T-helper 2 cell treated with Interferon-gamma antibody and Interleukin-4, amounts not matched to agents 5 μg/mL and 100 μg/mL, for 36 hours (primary cell): ENCODE measurements around the gene EDA.

ENCODE experiments used
- DNase-seq: peaks from one replicate; pipeline ENCODE4 v3.0.0; 2021; ENCODE audit warnings: low spot score
- H3K27ac Mint-ChIP-seq: one replicate; pipeline ENCODE4 v1.8.0; 2021; ENCODE audit warnings: mild to moderate bottlenecking, mixed read lengths
- H3K27me3 Mint-ChIP-seq: one replicate; pipeline ENCODE4 v1.8.0; 2021; ENCODE audit warnings: low read depth, mixed read lengths
- H3K36me3 Mint-ChIP-seq: one replicate; pipeline ENCODE4 v1.8.0; 2021; ENCODE audit warnings: low read depth, mixed read lengths
- H3K4me1 Mint-ChIP-seq: one replicate; pipeline ENCODE4 v1.8.0; 2021; ENCODE audit warnings: low read depth, mixed read lengths
- H3K4me3 Mint-ChIP-seq: one replicate; pipeline ENCODE4 v1.8.0; 2022; ENCODE audit warnings: mild to moderate bottlenecking, moderate library complexity, mixed read lengths
- H3K9me3 Mint-ChIP-seq: one replicate; pipeline ENCODE4 v1.8.0; 2021; ENCODE audit warnings: mixed read lengths

Gene EDA

GRCh38 chrX:70052895-70053615 lies 437.1 kb downstream of the EDA start:
- Mint-ChIP-seq H3K9me3 (no peaks in the 10 kb centered on the region), H3K4me1 (no peaks in the 10 kb centered on the region), H3K27ac (no peak overlapping the region), H3K36me3 (no peaks in the 10 kb centered on the region), H3K27me3 (peaks cover 3% of the 10 kb centered on the region), H3K4me3 (no peak overlapping the region)
- DNase-seq = no peak

GRCh38 chrX:70054391-70054790 lies 438.5 kb downstream of the EDA start:
- no peak overlapping the region for H3K27ac Mint-ChIP-seq
- H3K36me3 Mint-ChIP-seq = no peaks in the 10 kb centered on the region
- H3K9me3 Mint-ChIP-seq = no peaks in the 10 kb centered on the region
- no peaks in the 10 kb centered on the region for H3K27me3 Mint-ChIP-seq
- no peaks in the 10 kb centered on the region for H3K4me1 Mint-ChIP-seq
- DNase-seq = no peak
- H3K4me3 Mint-ChIP-seq = no peak overlapping the region

GRCh38 chrX:70062076-70062475 lies 446.2 kb downstream of the EDA start, which contains the start of gene OTUD6A:
TSS of gene OTUD6A (plus strand) at chrX:70062457. CDS start at chrX:70062525, 68 bp downstream.
- no peak within 1 kb of the TSS for H3K4me3 Mint-ChIP-seq
- H3K9me3 Mint-ChIP-seq = no peaks in the 10 kb centered on the region
- H3K4me1 Mint-ChIP-seq = no peaks in the 10 kb centered on the region
- H3K27ac Mint-ChIP-seq = no peak within 1 kb of the TSS
- DNase-seq = no peak
- no peaks in the 10 kb centered on the region for H3K27me3 Mint-ChIP-seq
- no peaks in the 10 kb centered on the region for H3K36me3 Mint-ChIP-seq

GRCh38 chrX:70062961-70063550 lies 447.1 kb downstream of the EDA start:
- Mint-ChIP-seq H3K36me3 (no peaks in the 10 kb centered on the region), H3K4me1 (no peaks in the 10 kb centered on the region), H3K27ac (no peak overlapping the region), H3K27me3 (no peaks in the 10 kb centered on the region), H3K9me3 (no peaks in the 10 kb centered on the region), H3K4me3 (no peak overlapping the region)
- DNase-seq = no peak

- Mint-ChIP-seq H3K4me3 (no peak overlapping the region), H3K4me1 (no peaks in the 10 kb centered on the region), H3K27me3 (no peaks in the 10 kb centered on the region), H3K27ac (no peak overlapping the region), H3K36me3 (no peaks in the 10 kb centered on the region), H3K9me3 (no peaks in the 10 kb centered on the region)
- no peak for DNase-seq
These were observed 450.7 kb downstream of the EDA start for GRCh38 chrX:70066646-70067045.

GRCh38 chrX:70079297-70079696 lies 463.4 kb downstream of the EDA start:
- Mint-ChIP-seq H3K36me3 (no peaks in the 10 kb centered on the region), H3K4me1 (no peaks in the 10 kb centered on the region), H3K9me3 (no peaks in the 10 kb centered on the region), H3K4me3 (no peak overlapping the region), H3K27me3 (peaks cover 2% of the 10 kb centered on the region), H3K27ac (no peak overlapping the region)
- DNase-seq = no peak

GRCh38 chrX:70079870-70080269 lies 464.0 kb downstream of the EDA start:
- Mint-ChIP-seq H3K36me3 (no peaks in the 10 kb centered on the region), H3K27me3 (peaks cover 2% of the 10 kb centered on the region), H3K4me1 (no peaks in the 10 kb centered on the region), H3K27ac (no peak overlapping the region), H3K4me3 (no peak overlapping the region), H3K9me3 (no peaks in the 10 kb centered on the region)
- DNase-seq = no peak

GRCh38 chrX:70082723-70083122 lies 466.8 kb downstream of the EDA start:
- DNase-seq = no peak
- Mint-ChIP-seq H3K9me3 (no peaks in the 10 kb centered on the region), H3K4me3 (no peak overlapping the region), H3K27me3 (peaks cover 2% of the 10 kb centered on the region), H3K36me3 (no peaks in the 10 kb centered on the region), H3K27ac (no peak overlapping the region), H3K4me1 (no peaks in the 10 kb centered on the region)

- no peaks in the 10 kb centered on the region for H3K9me3 Mint-ChIP-seq
- H3K4me3 Mint-ChIP-seq = no peak overlapping the region
- no peak for DNase-seq
- no peaks in the 10 kb centered on the region for H3K27me3 Mint-ChIP-seq
- H3K4me1 Mint-ChIP-seq = no peaks in the 10 kb centered on the region
- no peak overlapping the region for H3K27ac Mint-ChIP-seq
- H3K36me3 Mint-ChIP-seq = no peaks in the 10 kb centered on the region
These were observed 468.8 kb downstream of the EDA start for GRCh38 chrX:70084592-70085240.

- no peak overlapping the region for H3K4me3 Mint-ChIP-seq
- no peaks in the 10 kb centered on the region for H3K27me3 Mint-ChIP-seq
- DNase-seq = no peak
- H3K27ac Mint-ChIP-seq = no peak overlapping the region
- H3K4me1 Mint-ChIP-seq = no peaks in the 10 kb centered on the region
- H3K9me3 Mint-ChIP-seq = no peaks in the 10 kb centered on the region
- H3K36me3 Mint-ChIP-seq = no peaks in the 10 kb centered on the region
These were observed 472.1 kb downstream of the EDA start for GRCh38 chrX:70087857-70088630.

GRCh38 chrX:70088751-70089150 lies 472.8 kb downstream of the EDA start:
- Mint-ChIP-seq H3K4me3 (no peak overlapping the region), H3K36me3 (no peaks in the 10 kb centered on the region), H3K27ac (no peak overlapping the region), H3K4me1 (no peaks in the 10 kb centered on the region), H3K9me3 (no peaks in the 10 kb centered on the region), H3K27me3 (no peaks in the 10 kb centered on the region)
- DNase-seq = no peak
